ENCODE measurements around the gene PITX1. TPM values are rescaled to one million over a fixed set of nuclear protein-coding genes. Genes with fewer than 3 reads are reported as not detected.

The PITX1 gene
- total and polyA plus RNA-seq, 4 donors, result 0.02 TPM; not detected in 3

GRCh38 chr5:134979416-134979815, 54.6 kb downstream of the PITX1 start:
- Histone ChIP-seq H3K4me3 (ENCODE audit: low read depth in 1 of 3, low read length in 3 of 3) (no peak overlapping the region), H3K27me3 (ENCODE audit: control insufficient read depth in 4 of 4, insufficient read depth in 4 of 4, low read length in 3 of 4) (no peaks in the 10 kb centered on the region), H3K4me1 (ENCODE audit: control insufficient read depth in 4 of 4, insufficient read depth in 4 of 4, low read length in 3 of 4) (no peaks in the 10 kb centered on the region), H3K27ac (ENCODE audit: low read depth in 1 of 2, low read length in 2 of 2) (no peak overlapping the region), H3K9ac (ENCODE audit: low read depth in 1 of 2, low read length in 2 of 2) (no peak overlapping the region), H3K9me3 (ENCODE audit: control insufficient read depth in 4 of 4, low read length in 3 of 4) (peaks cover 6 to 27% (median 16%) of the 10 kb centered on the region in 4 donors), H3K36me3 (ENCODE audit: control insufficient read depth in 4 of 4, insufficient read depth in 3 of 4, low read depth in 1 of 4, low read length in 3 of 4) (peaks cover 0 to 4% (median 0%) of the 10 kb centered on the region in 4 donors)
- 95% methylated on average over 3 of the region's 3 CpGs for WGBS
- TF ChIP-seq JUND (IDR thresholded peaks at IDR 0.05), result no peak
- no peak for TF ChIP-seq FOXA1 (IDR thresholded peaks at IDR 0.05)
- no peak for TF ChIP-seq FOXA2 (IDR thresholded peaks at IDR 0.05)
- TF ChIP-seq REST (IDR thresholded peaks at IDR 0.05), result no peak
- no peak for TF ChIP-seq HNF4A (conservative IDR thresholded peaks at IDR 0.05)
- TF ChIP-seq EGR1 (IDR thresholded peaks at IDR 0.05; ENCODE audit: low read depth in 2 of 2), result no peak
- TF ChIP-seq YY1 (IDR thresholded peaks at IDR 0.05), result no peak
- no peak for TF ChIP-seq NR2F2 (IDR thresholded peaks at IDR 0.05)
- no peak for TF ChIP-seq ZBTB33 (IDR thresholded peaks at IDR 0.05)
- TF ChIP-seq ATF3 (IDR thresholded peaks at IDR 0.05), result no peak
- TF ChIP-seq RAD21 (IDR thresholded peaks at IDR 0.05), result no peak
- TF ChIP-seq SP1 (IDR thresholded peaks at IDR 0.05), result no peak
- no peak for TF ChIP-seq GABPA (IDR thresholded peaks at IDR 0.05 in 1 of 2, conservative IDR thresholded peaks at IDR 0.05 in 1 of 2)
- no peak for TF ChIP-seq CTCF (IDR thresholded peaks at IDR 0.05; ENCODE audit: low read depth, low read length, missing input control)
- no peak for TF ChIP-seq RXRA (IDR thresholded peaks at IDR 0.05)
- no peak for TF ChIP-seq HNF4G (IDR thresholded peaks at IDR 0.05)
- no peak for TF ChIP-seq TAF1 (conservative IDR thresholded peaks at IDR 0.05)
- TF ChIP-seq, protein P1, sequence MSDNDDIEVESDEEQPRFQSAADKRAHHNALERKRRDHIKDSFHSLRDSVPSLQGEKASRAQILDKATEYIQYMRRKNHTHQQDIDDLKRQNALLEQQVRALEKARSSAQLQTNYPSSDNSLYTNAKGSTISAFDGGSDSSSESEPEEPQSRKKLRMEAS (IDR thresholded peaks at IDR 0.05), result no peak
- no peak for DNase-seq (ENCODE audit: low spot score)

Other genes with a start within 250 kb of the PITX1 start
- gene C5orf24, start 188.3 kb downstream of the PITX1 start, total RNA-seq, result 10 to 100 TPM; 21.5 to 48.9 TPM
- 10 to 100 TPM; 14.5 to 25.3 TPM for gene C5orf24, start 188.3 kb downstream of the PITX1 start, polyA plus RNA-seq
- gene TXNDC15, start 159.9 kb downstream of the PITX1 start, total RNA-seq, result 10 to 100 TPM; 35.3 to 53.1 TPM
- 10 to 100 TPM; 29.3 to 53.0 TPM for gene TXNDC15, start 159.9 kb downstream of the PITX1 start, polyA plus RNA-seq
- 10 to 100 TPM in 1 of 2 donors, 1 to 10 TPM in 1; 8.3 to 12.4 TPM for gene PCBD2, start 129.1 kb downstream of the PITX1 start, total RNA-seq
- 10 to 100 TPM in 1 of 2 donors, 1 to 10 TPM in 1; 5.9 to 12.8 TPM for gene PCBD2, start 129.1 kb downstream of the PITX1 start, polyA plus RNA-seq
- gene CATSPER3, start 66.3 kb downstream of the PITX1 start, total RNA-seq, result under 1 TPM; 0.28 to 0.33 TPM
- under 1 TPM; 0.35 to 0.37 TPM for gene CATSPER3, start 66.3 kb downstream of the PITX1 start, polyA plus RNA-seq

All from liver (tissue), 9 donors.